ENCODE results near the gene FUZ.

FUZ gene

GRCh38 chr19:49779731-49780555 lies 33.1 kb downstream of the FUZ start:
- no peak for DNase-seq (ENCODE audit: low read depth in 2 of 2)

DNA sequence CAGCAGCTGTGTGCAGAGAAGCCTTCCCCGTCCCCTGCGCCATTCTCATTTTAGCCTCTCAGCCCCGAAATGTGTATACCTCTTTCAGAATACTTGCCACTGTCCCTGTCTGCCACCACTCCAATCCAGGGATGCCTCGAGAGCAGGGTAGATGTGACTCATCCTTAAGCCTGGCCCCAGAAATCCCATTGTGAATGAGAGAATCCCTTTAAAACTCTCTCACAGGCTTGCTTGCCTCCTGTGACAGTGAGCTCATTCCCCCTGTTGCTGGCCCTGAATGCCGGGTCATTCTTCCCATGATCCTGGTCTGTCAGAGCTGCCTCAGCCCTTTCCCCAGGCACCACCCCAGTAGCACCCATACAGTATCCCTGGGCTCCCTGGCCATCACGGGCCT lies 36.7 kb downstream of the FUZ start:
- DNase-seq (ENCODE audit: low read depth in 2 of 2) = no peak

DNA sequence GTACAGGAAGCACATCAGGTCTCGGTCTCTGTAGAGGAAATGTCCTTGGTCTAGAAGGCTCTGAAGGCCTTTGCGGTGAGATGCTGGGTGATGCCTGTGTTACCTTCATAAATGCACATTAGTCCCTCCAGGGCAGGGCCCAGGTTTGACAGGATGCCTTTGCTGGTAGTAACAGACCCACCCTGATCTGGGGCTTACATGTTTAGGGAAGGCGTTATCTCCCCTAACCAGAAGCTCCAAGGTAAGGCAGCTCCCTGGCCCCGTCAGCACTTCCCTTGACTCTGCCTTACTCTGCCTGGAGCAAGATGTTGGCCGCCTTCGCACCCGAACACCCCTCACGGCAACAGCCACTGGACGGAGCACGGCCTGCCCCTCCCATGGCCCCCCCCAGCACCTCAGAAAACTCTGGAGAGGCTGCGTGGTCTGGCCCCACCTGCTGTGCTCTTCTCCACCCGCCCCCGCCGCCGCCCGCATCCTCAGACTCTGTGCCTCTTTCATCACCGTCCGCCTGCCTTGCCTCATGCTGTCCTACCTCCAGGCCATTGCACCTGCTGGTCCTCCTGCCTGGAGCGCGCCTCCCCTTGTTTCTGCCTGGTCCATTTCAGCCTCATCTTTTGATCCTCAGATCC lies 37.2 kb downstream of the FUZ start:
- DNase-seq (ENCODE audit: low read depth in 2 of 2) = no peak

- DNase-seq (ENCODE audit: low read depth in 2 of 2) = no peak
Measured at GRCh38 chr19:49774969-49775368, 38.1 kb downstream of the FUZ start.

- DNase-seq (ENCODE audit: low read depth in 2 of 2) = no peak
Measured at GRCh38 chr19:49773663-49774350, 39.3 kb downstream of the FUZ start.

DNA sequence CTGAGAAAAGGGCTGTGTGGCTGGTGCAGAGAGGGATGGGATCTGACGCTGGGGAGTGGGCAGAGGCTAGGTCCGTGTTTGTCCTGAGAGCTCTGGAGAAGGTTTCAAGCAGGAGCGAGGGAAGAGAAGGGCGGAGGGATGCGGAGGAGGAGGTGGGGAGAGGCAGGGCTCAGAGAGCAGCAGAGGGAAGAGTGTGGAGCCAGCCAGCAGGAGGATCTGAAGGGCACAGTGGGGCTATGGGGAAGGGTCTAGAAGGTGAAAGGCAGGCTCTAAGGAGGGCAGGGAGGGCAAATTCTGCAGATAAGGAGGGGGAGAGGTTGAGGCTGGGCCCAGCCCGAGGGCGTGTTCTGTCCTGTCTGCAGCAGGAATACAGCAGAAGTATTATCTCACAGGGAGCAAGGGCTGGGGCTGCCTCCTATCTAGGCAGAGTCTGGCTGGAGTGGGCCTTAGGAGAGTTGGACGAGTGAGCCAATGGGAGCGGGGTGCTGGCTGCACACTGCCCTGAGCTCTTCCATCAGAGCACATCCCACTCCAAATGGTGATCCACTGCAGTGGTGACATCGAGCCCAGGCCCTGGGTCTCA lies 40.2 kb downstream of the FUZ start:
- no peak for DNase-seq (ENCODE audit: low read depth in 2 of 2)

- no peak for DNase-seq (ENCODE audit: low read depth in 2 of 2)
Measured at GRCh38 chr19:49771674-49772139, 41.4 kb downstream of the FUZ start.

GRCh38 chr19:49770529-49770928 lies 42.6 kb downstream of the FUZ start:
- no peak for DNase-seq (ENCODE audit: low read depth in 2 of 2)

DNA sequence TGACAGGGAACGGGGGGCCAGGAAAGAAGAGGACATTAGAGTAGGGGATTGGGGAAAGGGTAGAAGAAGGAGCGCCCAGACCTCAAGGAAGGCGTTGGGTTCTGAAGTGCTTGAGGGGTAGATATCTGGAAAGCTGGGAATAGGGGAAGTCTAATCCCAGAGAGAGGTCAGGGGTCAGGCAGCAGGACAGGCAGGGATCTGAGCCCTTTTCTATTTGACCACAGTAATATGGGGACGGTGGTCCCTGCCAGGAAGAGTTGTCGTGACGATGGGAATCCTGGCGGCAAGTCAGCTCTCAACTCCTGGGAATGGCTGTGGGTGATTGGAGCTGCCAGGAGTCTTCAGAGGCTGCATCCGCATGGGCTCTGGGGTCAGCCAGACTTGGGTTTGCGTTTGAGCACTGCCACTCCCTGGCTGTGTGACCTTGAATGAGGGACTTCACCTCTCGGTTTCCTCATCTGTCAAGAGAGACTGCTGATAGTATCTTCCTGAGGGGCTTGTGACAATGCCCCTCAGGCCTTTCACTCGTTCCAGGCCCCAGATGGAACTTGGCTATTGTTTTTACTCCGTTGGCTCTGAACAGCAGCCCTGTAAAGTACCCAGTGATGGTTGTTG lies 45.0 kb downstream of the FUZ start:
- DNase-seq (ENCODE audit: low read depth in 2 of 2) = no peak

DNA sequence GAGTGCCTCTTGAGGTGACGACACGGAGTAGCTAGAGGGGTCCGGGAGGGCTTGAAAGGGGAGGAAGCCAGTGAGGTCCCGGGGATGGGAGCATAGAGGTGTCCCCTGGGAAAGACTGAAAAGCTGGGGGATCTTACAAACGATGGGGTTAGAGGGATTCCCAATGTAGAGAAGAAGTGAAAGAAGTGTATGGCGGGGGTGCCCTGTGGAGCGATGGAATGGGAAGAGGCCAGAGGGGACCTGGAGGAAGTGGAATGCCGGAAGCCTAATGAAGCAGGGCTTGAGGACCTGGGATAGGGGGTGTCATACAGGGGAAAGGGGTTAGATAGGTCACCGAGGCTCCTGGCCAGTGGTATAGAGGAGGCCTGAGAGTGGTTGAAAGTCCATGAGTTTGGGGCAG lies 45.7 kb downstream of the FUZ start:
- no peak for DNase-seq (ENCODE audit: low read depth in 2 of 2)

- DNase-seq (ENCODE audit: low read depth in 2 of 2) = no peak
Measured at GRCh38 chr19:49766930-49767299, 46.2 kb downstream of the FUZ start, which contains the start of gene AP2A1. Gene AP2A1 (plus strand): TSS chr19:49767001. CDS start chr19:49767134, 133 bp downstream.

- DNase-seq (ENCODE audit: low read depth in 2 of 2) = peak; percentile 100
Measured at GRCh38 chr19:49766007-49766929, 46.8 kb downstream of the FUZ start.

DNA sequence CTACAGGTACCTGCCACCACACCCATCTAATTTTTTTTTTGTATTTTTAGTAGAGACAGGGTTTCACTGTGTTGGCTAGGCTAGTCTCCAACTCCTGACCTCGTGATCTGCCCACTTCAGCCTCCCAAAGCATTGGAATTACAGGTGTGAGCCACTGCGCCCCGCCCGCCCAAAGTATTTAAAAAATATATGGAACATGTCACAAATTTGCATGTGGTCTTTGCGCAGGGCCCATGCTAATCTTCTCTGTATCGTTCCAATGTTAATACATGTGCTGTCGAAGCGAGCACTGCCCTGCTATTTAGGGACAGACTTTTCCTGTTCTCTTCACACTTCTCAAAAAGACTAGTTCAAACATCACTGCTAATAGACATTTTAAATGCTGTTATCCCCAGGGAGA lies 48.8 kb downstream of the FUZ start:
- DNase-seq (ENCODE audit: low read depth in 2 of 2) = no peak

- DNase-seq (ENCODE audit: low read depth in 2 of 2) = no peak
Measured at GRCh38 chr19:49763230-49763629, 49.9 kb downstream of the FUZ start, which contains the start of gene TSKS. Gene TSKS (minus strand): TSS chr19:49763306. CDS start chr19:49763247, 59 bp downstream.

DNA sequence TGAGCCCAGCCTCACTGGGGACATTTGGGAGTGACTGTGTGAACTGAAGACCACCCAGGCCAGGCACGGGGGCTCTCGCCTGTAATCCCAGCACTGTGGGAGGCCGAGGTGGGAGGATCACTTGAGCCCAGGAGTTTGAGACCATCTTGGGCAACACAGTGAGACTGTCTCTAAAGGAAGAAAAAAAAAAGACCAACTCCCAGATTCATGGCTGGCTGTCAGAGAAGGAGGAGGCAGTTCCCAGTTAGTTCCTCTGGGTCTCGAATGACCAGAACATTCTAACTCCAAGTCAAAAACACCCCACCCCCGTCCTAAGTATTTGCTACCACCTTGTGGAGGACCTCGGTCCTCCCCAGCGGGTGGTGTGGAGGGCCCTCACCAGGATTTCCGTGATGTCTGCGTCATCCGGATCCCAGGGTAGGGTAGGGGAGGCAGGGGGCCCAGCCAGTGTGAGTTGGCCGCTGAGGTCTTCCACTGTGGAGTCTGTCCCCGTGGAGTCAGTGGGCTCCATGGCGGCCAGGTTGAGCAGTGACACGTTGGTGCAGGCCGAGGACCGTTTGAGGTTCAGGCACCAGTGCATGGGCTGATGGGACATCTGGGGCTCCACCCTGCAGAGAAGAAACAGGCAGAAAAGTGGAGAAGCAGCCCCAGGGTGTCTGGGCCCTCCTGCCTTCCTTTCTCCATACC lies 51.3 kb downstream of the FUZ start:
- DNase-seq (ENCODE audit: low read depth in 2 of 2) = no peak

DNA sequence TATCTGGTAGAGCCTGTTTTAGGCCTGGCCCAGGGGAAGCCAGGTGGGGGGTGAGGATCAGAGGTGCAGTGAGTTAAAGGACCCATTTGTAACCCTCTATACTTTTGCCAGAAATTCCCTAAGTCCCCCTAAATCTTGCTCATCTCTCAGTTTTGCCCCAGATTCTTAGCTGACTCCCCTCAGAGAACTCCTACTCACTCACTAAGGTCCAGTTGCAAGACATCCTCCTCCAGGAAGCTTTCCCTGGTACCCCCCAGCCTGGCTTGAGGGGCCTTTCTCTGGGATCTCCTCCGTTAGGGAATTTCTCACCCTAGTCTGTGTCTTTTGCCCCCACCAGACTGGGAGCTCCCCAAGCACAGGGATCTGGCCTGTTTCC lies 51.9 kb downstream of the FUZ start:
- DNase-seq (ENCODE audit: low read depth in 2 of 2) = no peak

DNA sequence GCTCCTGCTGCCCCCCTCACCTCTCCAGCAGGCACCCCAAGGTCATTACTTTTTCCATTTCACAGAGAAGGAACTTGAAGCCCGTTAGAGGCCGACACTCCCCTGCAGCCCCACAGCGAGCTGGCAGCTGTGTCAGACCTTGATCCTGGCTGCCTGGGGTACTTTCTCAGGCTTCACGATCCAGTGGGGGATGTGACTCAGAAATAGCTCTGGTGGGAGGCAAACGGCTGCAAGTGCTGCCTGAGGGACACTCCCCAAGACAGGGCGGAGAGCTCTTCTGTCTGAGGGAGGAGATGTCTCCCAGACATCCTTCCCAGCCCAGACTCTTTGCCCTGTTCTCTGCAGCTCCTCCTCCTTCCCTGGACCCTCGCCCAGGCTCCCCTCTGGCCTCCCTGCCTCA lies 54.8 kb downstream of the FUZ start:
- peak; percentile 35 to 49 for DNase-seq (ENCODE audit: low read depth in 2 of 2)
